Pons (tissue), 1 donor: Measurements from ENCODE around the gene SART3.
"Not testable (repeated sequence)": the region's sequence is repeated elsewhere in the genome, so short reads cannot be mapped to it uniquely, and the experiment has no call there.

Experiments used
- DNase-seq: peaks from one replicate; pipeline ENCODE4 v3.0.0-alpha.2; 2016; ENCODE audit warnings: low spot score

The SART3 gene

DNA sequence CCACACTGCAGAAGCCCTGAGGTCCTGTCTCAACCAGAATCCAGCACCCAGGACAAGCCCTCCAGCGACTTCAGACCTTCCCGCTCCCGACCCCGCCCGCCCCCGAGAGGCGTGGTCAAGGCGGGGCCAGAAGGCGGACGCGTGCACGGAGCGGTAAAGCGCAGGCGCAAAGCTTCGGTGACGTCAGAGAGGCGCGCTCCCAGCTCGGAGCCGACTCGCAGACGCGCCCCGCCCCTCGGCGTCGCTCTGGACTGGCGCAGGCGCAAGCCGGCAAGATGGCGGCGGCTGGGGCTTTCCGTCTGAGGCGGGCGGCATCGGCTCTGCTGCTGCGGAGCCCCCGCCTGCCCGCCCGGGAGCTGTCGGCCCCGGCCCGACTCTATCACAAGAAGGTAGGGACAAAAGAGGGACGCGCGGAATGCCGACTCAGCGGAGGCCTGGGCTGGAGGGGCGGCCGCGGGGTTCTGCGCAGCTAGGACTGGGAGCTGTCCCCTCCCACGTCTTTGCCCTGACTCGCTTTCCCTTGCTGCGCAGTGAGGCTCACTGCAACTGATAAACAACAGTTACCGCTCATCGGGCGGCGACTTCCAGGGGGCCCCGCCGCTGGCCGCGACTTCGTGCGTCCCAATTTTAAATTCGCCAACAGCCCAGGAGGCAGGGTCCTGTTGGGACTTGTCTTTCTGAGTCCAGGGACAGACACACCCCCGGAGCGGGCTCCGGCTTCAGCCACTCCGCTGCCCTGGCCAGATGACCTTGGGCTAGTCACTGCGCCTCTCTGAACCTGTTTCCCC is 1.6 kb upstream of the SART3 start, which contains the start of gene ISCU:
Gene ISCU (plus strand): TSS at position 249 of the 788 bp plus-strand sequence. CDS start 27 bp downstream, at position 276.
- DNase-seq: peak; percentile 97

DNA sequence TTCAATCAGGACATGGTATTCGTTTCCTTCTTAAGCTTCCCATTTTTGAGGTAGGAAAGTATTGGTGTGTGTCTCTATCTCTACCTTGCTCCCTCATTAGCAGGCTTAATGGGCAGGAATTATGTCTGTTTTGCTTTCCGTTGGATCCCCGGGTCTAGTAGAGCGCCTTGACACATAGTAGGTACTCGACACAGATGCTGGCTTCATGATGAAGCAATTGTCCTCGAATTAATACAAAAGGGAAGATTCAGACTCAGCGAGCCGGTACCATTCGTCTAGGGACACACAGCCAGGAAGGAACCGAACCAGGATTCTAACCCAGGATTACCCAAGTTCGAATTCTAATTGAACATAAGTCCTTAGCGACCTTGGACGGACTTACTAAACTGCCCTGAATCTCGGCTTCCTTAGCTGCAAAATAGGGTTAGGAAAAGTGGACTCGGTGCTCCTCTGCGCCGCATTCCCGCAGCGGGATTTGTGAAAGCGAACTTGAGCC is 927 bp upstream of the SART3 start:
- DNase-seq: no peak

DNA sequence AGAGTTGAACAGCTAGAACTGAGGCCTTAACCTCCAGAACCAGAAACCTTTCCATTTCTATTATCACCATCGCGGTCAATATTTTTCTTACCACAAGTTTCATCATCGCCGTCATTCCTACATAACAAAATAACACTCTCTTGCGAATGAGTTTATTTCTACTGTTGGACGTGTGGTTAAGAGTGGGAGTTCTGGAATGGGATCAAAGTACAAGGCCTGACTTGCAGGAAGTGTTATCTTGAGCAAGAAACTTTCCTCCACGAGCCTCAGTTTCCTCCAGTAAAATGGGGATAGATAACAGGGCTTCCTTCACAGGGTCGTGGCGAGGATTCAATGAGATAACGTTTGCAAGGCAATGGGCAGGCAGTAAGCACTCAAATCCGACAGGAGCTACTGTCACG is 652 bp downstream of the SART3 start:
- DNase-seq: no peak

DNA sequence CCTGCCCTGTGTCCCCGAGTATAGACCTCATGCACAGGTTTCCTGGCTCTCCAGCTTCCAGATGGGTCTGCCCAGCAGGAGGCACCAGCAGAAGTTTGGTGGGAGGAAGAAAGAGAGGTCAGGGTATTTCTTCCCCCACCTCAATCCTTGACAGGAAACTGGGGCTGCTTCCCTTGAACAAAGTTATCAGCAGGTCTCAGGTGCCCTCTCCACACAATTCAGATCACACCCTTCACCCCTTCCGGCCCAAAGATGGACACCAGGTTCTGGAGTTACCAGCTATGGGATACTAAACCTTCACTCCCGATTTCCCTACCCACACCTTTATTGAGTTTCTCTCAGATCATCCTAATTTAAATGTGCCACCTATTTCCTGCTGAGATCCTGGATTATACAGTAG is 1.2 kb downstream of the SART3 start:
- DNase-seq: no peak

DNA sequence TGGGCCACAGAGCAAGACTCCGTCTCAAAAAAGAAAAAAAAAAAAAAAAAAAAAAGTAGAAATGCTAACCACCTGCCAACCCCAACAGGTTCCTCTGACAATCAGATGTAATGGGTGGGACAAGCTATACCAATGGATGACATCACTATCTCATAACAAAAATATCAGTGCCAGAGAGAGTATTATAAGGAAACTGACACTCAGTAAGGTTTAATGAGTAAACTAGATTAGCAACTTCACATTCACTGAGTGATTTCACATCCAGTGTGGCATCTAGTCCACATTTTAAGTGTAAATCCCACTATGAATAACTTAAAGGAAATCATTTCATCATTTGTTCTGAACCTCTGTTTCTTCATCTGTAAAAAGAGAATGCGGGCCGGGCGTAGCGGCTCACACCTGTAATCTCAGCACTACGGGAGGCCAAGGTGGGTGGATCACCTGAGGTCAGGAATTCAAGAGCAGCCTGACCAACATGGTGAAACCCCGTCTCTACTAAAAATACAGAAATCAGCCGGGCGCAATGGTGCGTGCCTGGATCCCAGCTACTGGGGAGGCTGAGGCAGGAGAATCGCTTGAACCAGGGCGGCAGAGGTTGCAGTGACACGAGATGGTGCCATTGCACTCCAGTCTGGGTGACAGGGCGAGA is 1.8 kb downstream of the SART3 start:
- no peak for DNase-seq

DNA sequence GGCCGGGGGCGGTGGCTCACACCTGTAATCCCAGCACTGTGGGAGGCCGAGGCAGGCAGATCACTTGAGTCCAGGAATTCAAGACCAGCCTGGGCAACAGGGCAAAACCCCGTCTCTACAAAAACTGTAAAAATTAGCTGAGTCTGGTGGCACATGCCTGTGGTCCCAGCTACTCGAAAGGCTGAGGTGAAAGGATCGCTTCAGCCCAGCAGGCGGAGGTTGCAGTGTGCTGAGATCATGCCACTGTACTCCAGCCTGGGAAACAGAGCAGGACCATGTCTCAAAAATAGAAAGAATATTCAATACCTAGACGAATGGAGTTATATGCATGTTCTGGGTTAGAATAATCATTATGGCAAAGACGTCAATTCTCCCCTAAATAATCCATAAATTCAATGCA is 5.6 kb downstream of the SART3 start:
- DNase-seq: not testable (repeated sequence)

DNA sequence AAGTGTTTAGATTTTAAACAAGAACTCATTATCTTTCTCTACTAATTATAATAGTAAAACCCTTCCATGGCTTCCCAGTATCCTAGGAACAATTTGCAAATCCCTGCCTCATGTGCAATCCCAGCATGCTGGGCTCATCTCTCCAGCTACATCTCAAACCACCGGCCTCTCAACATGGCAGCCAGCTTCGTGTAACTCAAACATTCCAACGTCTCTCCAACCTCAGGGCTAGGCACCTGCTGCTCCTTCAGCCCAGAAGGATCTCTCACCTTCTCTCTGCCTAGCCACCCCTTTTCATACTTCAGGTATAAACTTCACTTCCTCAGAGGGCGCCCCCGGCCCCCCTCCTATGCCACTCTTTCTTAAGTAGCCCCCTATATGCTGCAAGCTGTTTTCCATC is 7.2 kb downstream of the SART3 start:
- DNase-seq: no peak

DNA sequence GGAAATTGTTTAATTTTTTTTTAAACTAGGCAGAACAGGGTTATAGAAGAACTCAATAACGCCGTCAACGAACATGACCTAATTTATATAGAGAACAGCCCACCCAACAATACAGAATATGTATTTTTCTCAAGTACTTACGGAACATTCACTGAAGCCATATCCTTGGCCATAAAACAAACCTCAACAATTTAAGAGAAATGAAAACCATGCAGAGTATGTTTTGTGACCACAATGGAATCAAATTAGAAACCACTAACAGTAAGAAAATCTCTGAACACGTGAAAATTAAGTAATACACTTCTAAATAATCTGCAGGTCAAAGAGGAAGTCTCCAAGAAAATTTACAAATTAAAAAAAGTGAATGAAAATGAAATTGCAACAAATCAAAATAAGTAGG is 9.4 kb downstream of the SART3 start:
- DNase-seq: no peak

DNA sequence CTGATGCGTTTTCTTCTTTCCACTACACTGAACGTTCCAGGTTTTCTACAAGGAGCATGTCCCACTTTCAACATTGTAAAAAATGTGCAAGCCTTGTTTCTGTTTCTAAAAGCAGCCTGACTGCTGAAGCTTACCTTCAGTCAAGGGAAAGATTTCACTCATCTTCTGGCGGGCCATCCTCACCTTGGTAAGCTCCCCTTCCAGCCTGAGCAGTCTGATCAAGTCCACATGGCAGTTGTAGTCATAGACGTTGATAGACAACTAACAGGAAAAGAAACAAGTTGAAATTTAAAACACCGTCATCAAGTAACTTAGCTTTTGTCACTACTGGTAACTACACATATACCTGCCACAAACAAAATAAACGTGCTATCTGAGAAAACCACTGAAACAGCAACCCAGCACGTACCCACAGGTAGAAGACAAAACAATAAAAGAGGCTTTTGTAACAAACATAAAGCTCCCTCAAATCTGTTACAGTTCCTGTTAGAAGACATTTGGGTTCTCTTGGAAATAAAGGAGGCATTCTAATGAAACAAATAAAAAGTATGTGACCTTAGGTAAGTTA is 11.9 kb downstream of the SART3 start:
- no peak for DNase-seq

DNA sequence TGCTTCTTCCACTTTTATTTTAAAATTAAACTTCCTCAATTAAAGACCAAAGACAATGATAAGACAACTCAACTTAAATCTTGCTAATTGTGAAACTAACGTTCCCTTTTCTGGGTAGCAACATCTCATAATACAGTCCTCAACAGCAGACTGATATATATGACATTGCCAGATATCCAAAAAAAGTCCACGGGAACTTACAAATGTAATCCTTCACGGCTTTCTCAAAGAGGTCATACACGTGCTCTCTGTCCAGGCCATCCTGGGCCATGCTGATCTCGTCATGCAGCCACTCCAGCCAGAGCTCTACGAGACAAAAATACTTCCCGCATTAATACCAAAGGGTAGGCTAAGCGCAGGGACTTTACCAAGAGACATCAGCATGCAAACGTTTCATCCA is 13.3 kb downstream of the SART3 start:
- no peak for DNase-seq

DNA sequence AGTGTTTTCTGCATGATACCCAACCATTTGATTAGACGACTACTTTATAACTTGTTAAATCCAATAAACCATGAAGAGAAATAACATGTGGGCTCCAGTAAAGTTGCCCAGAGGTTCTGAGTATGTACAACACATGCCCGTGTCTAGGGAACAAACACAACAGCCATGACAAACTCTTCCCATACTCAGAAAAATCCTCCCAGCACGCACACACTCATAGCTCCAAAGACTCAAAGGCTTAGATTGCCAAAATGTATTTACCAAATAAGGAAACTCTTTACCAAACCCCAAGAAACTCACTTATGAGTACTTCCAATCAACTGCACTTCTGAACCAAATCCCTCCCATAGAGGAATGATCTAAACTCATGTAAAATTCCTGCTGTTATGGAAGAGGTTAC is 17.3 kb downstream of the SART3 start:
- DNase-seq: no peak

DNA sequence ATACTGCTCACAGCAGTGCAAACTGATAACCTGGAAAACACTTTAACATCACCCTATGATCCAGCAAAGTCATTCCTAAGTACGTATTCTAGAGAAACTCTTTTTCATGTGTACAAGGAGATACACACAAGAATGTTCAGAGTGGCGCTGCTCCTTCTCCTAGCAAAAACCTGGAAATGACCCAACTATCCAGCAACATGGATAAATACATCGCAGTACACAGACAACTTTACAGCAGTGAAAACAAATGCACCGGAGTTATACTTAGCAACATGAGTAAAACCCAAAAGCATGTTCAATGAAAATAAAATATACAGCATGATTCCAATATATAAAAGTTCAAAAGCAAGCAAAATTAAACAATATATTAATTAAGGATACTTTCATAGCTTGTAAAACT is 18.7 kb downstream of the SART3 start:
- DNase-seq: no peak

DNA sequence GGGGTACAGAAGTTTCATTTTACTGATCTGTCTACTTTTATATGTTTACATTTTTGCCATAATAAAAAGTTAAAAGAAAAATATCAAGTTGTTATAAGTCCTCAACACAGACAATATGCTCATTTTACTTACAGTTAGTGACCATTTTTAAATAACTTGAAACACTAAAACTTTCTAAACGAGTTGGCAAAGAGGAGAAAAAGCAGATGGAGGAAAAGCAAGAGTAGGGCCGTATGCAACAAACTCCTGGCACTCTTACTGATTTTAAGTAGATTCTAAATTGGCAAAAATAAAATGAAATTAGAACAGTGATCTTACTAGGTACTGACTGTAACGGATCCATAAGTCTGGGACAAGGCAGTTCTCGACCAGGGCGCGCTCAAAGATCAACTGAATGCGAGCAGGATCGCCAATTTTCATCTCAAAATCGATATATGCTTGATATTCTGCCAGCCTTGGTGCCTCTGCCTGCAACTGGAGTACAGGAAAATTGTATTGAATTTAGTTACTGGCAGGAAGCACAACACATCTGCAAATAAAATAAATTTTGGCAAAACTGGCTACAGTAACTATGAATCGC is 22.3 kb downstream of the SART3 start:
- DNase-seq: no peak

DNA sequence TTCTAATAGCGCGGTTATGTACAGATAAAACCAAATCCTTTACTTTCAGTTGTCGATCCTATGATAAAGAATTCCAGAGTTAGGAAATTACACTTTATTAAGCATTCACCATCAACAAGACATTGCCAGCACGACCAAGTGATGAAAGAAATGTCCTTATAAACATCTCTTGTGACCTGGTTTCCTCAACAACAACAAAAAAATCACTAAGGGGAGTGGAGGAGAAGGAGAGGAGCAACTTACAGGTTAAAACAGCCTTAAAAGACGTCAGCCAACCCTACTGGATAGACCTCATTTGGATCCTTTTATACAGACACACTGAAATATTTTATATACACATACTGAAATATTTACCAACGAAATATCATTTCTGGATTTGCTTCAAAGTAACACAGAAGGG is 22.8 kb downstream of the SART3 start:
- DNase-seq: no peak

DNA sequence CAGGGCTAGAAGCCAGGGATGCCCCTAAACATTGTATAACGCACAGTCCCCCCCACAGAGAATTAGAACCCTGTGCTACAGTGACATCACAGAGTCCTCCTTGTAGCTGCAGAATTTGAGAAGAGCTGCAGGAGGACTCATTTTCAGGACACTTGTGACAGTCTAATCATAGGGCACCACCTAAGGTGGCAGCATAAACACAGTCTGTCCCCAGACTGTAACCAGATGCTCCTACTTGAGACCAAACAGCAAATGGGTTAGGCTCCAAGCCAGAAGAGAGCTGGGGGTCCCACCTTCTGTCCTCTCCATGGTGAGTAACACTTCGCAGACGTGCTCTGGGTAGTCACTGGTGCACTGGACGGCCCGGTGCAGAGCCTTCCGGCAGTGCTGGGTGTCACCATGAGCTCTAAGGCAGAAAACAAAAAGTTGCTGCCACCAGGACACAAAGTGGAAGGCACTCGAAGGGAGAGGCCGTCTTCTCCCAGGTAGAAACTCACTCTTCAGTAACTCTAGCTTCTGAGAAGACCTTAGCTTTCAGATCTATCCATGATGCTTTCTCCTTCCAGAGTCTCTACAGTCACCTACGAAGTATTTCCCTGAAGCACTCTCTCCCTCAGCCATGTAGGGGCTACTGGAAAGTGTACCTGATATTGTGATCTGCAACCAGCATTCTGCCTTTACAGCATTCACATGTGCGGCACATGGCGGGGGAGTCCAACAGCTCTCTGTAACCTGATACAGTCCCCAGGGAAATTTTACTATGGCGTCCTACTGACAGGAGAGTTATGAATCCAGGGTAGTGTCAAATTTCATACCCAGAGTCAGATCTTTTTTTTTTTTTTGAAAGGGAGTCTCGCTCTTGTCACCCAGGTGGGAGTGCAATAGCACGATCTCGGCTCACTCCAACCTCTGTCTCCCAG is 28.8 kb downstream of the SART3 start:
- DNase-seq: no peak

DNA sequence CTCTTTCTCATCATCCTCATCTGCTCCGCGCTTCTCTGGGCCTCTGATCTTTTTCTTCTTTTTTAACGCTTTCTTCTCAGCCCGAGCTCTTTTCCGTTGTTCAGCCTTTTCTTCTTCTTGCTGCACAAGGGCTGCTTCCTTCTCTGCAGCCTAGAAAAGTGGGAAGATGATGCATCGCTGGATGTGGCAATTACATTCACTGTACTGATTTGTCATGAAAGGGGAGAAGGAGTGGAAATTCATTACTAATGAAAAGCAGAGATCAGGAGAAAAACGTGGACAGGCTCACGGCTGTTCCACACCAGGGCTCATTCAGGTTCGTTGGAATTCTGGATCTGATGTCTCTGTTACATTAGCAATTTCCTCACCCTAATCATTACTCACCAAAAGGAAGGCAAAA is 30.8 kb downstream of the SART3 start:
- DNase-seq: no peak

DNA sequence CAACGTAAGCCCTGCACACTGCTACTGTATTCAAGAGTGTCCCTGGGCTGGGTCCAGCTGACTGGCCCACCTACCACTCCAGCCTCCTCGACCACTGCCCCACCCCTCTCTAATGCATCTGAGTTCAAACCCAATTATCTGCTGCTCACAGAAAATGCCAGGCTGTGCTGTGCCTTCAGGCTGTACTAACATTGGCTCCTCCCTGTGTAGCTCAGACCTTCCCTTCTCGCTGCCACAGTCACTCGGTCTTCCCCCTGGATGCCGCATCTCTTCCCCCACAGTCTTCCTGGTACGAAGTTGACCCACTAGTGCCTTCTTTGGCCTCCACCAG is 33.8 kb downstream of the SART3 start:
- DNase-seq: no peak

DNA sequence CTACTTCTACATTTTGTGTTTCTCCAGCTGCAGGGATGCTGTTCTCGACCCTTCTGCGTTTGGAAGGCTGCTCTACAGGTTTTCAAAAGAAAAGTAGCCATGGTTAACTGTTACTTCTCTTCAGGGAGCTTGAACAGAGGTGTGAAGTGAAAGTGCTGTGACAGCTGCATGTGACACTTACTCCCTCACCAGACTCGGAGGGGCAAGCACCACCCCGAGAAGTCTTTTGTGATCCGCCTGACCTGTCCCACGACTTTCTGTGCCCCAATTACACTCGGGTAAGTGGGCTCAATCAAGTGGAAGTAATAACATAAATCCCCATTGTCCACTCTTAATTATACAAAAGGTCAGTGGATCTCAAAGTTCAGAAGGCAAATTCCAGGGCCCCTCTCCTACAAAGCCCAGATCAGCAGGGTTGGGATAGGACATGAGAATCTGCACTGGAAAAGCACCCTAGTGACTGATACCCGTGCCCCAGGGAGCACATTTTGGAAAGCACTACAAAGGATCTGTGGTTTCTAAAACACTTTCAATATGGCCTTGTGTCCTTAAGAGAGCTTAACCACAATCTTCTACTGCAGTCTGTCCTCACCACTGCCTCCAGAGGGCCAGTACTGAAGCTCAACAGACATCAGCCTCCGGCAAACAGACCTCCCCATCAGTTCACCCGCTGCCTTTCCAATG is 34.3 kb downstream of the SART3 start:
- DNase-seq: no peak

DNA sequence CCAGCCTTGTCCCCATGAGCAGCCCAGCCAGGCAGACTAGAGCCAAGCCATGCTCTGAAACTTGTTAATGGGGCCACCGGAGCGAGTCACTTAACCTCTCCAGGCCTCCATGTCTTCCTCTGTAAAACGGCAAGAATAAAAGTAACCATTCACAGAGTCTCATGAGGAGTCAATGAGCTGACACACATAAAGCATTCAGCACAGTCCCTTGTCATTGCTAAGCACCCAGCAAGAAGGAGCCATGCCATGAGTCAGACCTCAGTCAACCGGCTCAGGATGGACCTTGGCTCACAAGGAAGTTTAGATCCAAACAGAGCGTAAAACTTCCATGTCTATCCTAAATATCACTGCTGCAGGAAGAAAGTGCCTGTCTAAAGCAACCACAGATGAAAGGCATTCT is 35.3 kb downstream of the SART3 start:
- no peak for DNase-seq

DNA sequence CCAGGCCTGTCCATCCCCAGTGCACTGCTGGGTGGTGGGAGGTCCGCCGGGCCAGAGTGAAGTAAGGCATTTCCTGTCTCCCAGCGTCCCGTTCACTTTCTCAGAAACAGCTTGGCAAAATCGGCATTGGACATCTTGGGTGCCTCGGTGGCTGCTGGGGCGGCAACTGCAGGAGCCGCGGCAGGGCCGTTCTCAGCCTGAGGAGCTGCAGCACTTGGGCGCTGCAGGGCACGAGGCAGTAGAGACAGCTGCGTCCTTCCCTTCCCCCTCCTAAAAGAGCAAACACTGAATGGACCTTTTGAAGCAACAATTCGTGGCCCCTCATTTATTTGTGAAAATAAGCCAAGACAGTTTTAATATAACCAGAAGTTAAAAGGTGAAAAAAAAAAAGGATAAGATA is 37.6 kb downstream of the SART3 start:
- peak; percentile 46 for DNase-seq

DNA sequence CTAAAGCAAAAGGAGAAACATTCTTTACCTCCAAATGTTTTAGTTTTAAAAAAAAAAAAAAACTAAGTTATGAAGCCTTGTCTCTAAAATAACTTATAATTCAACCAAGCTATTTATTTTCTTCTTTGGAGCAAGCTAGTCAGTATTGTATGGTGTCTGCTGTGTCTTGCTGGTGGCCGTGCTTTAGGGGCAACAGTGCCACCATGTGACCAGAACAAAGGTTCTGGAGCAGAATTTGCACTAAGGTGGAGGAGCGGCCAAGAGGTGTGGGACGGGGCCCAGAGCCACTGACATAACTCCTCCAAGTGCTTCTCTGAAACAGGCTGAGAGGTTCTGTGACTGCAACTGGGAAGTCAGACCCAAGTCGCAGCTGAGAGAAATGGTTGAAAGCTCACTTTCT is 41.4 kb downstream of the SART3 start:
- no peak for DNase-seq
